BLaER1 (cell line): ENCODE measurements around the gene SIGLEC11.
A peak's percentile ranks its signal among the peaks of the same experiment; 100 is the strongest.
"Not testable (repeated sequence)": the region's sequence is repeated elsewhere in the genome, so short reads cannot be mapped to it uniquely, and the experiment has no call there.

Source experiments
- H3K27ac ChIP-seq: shearing (Covaris generic); formaldehyde crosslinking; 2 replicates; pipeline ENCODE4 v1.8.1; 2022
- H3K27me3 ChIP-seq: shearing (Covaris generic); formaldehyde crosslinking; 2 replicates; pipeline ENCODE4 v1.8.1; 2022
- H3K36me3 ChIP-seq: shearing (Covaris generic); formaldehyde crosslinking; 2 replicates; pipeline ENCODE4 v1.8.1; 2022
- H3K4me1 ChIP-seq: shearing (Covaris generic); formaldehyde crosslinking; 2 replicates; pipeline ENCODE4 v1.8.1; 2022
- H3K4me2 ChIP-seq: shearing (Covaris generic); formaldehyde crosslinking; 2 replicates; pipeline ENCODE4 v1.8.1; 2022
- H3K4me3 ChIP-seq: shearing (Covaris generic); formaldehyde crosslinking; 2 replicates; pipeline ENCODE4 v1.8.1; 2022
- H3K9ac ChIP-seq: shearing (Covaris generic); formaldehyde crosslinking; 2 replicates; pipeline ENCODE4 v1.8.1; 2022
- H3K9me3 ChIP-seq: shearing (Covaris generic); formaldehyde crosslinking; 2 replicates; pipeline ENCODE4 v1.8.1; 2022
- H4K20me1 ChIP-seq: shearing (Covaris generic); formaldehyde crosslinking; 2 replicates; pipeline ENCODE4 v1.8.1; 2022
- Cebpa-rat ChIP-seq: shearing (Covaris generic); IDR thresholded peaks from 2 replicates; pipeline ENCODE4 v1.8.1; 2022

The SIGLEC11 gene

DNA sequence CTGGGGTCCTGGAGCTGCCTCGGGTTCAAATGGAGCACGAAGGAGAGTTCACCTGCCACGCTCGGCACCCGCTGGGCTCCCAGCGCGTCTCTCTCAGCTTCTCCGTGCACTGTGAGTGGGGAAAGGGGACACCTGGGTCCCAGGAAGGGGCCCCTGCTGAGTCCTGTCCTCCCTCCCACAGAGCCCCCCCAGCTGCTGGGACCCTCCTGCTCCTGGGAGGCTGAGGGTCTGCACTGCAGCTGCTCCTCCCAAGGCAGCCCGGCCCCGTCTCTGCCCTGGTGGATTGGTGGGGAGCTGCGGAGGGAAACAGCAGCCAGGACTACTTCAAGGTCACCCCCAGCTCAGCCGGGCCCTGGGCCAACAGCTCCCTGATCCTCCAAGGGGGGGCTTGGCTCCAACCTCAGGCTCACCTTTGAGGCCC lies 11.0 kb upstream of the SIGLEC11 start:
- no peak overlapping the region for H3K4me2 ChIP-seq
- H4K20me1 ChIP-seq, result no peaks in the 10 kb centered on the region
- H3K9me3 ChIP-seq, result no peaks in the 10 kb centered on the region
- H3K27me3 ChIP-seq, result no peaks in the 10 kb centered on the region
- TF ChIP-seq Cebpa-rat, result no peak
- H3K36me3 ChIP-seq, result peaks cover 22% of the 10 kb centered on the region
- no peak overlapping the region for H3K9ac ChIP-seq
- no peak overlapping the region for H3K4me3 ChIP-seq
- peaks cover 5% of the 10 kb centered on the region for H3K4me1 ChIP-seq
- no peak overlapping the region for H3K27ac ChIP-seq

DNA sequence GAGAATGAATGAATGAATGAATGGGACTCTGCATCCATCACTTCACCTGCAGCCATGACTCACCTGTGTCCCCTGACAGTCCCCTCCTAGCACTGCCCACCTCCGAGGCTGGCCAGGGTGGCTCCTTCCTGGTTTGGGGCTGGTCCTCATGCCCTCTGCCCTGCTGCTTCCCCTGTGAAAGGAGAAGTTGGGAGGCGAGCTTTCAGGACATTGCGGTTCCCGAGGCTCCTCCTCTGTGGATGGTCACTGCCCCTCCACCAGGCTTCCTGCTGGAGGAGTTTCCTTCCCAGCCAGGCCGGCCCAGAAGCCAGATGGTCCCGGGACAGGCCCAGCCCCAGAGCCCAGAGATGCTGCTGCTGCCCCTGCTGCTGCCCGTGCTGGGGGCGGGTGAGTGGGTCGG lies 8.4 kb upstream of the SIGLEC11 start:
- not testable (repeated sequence) for H4K20me1 ChIP-seq, H3K4me2 ChIP-seq

DNA sequence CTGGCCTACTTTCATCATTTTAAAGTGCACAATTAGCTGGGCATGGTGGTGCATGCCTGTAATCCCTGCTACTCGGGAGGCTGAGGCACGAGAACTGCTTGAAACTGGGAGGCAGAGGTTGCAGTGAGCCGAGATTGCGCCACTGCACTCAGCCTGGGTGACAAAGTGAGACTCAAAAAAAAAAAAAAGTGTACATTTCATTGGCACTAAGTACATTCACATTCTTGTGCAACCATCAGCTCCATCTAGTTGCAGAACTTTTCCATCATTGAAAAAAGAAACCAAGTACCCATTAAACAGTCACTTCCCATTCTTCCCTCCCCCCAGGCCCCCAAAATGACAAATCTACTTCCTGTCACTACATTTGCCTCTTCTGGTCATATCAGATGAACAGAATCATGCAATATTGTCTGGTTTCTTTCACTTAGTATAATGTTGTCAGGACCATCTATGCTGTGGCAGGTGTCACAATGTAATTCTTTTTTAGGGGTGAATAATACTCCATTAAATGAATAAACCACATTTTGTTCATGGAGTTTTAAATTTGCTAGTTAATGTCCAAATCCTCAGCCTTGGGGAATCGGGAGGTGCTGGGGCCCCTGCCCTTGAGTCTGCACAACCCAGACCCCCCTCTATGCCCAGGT lies 7.4 kb upstream of the SIGLEC11 start:
- Histone ChIP-seq H3K4me1 (peaks cover 23% of the 10 kb centered on the region), H4K20me1 (no peaks in the 10 kb centered on the region), H3K27me3 (no peaks in the 10 kb centered on the region), H3K9ac (no peak overlapping the region), H3K36me3 (no peaks in the 10 kb centered on the region), H3K4me3 (no peak overlapping the region), H3K4me2 (no peak overlapping the region), H3K9me3 (peaks cover 26% of the 10 kb centered on the region), H3K27ac (no peak overlapping the region)
- TF ChIP-seq Cebpa-rat, result no peak

More for the DNA sequence above, 8.4 kb upstream of the SIGLEC11 start:
- H3K27me3 ChIP-seq, H3K27ac ChIP-seq, H3K36me3 ChIP-seq, H3K4me3 ChIP-seq, H3K9ac ChIP-seq: not testable (repeated sequence)
- Histone ChIP-seq H3K9me3 (peaks cover 18% of the 10 kb centered on the region), H3K4me1 (peaks cover 23% of the 10 kb centered on the region)

DNA sequence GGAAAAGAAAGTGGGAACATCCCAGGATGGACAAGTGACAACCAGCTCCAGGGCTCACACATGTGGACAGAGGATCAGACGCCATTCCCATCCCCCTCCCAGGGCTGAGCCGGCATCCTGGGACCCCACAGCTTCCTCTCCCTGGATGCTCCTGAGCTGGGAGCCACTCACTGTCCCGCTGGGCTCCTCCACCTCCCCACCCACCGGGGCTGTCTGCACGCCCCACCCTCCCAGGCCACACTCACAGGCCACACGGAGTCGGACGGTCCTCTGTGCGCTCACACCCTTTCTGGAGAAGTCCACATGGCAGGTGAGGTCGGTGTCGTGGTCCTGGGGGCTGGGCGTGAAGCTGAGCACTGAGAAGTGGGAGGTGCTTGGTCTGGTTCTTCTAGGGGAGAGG lies 1.1 kb downstream of the SIGLEC11 start:
- H3K4me1 ChIP-seq, H3K36me3 ChIP-seq, H3K27ac ChIP-seq, H4K20me1 ChIP-seq, H3K9ac ChIP-seq, H3K27me3 ChIP-seq, H3K4me3 ChIP-seq, H3K4me2 ChIP-seq: not testable (repeated sequence)
- peaks cover 24% of the 10 kb centered on the region for H3K9me3 ChIP-seq

GRCh38 chr19:49958596-49958995 lies 2.4 kb downstream of the SIGLEC11 start:
- H3K9me3 ChIP-seq, result peaks cover 12% of the 10 kb centered on the region
- not testable (repeated sequence) for H3K4me1 ChIP-seq, H3K4me2 ChIP-seq, H4K20me1 ChIP-seq, H3K27ac ChIP-seq, H3K27me3 ChIP-seq, H3K9ac ChIP-seq, H3K4me3 ChIP-seq, H3K36me3 ChIP-seq

DNA sequence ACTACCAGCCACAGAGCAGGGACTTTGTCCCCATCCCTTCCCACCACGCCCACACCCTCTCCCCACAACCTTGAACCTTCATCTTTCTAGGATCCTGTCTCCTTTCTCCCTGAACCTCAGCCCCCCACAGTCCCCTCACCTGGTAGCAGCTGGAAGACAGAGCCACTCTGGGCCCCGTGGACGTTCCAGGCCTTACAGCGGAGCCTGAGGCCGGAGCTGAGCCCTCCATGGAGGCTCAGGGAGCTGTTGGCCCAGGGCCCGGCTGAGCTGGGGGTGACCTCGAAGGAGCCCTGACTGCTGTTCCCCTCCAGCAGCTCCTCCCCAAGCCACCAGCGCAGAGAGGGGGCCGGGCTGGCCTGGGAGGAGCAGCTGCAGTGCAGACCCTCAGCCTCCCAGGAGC lies 2.8 kb downstream of the SIGLEC11 start:
- H3K4me3 ChIP-seq, H3K27ac ChIP-seq, H3K36me3 ChIP-seq, H3K9ac ChIP-seq, H3K27me3 ChIP-seq, H4K20me1 ChIP-seq, H3K4me2 ChIP-seq, H3K9me3 ChIP-seq: not testable (repeated sequence)
- H3K4me1 ChIP-seq, result peaks cover 14% of the 10 kb centered on the region

GRCh38 chr19:49957262-49957915 lies 3.6 kb downstream of the SIGLEC11 start:
- Histone ChIP-seq H3K27ac (no peak overlapping the region), H4K20me1 (no peaks in the 10 kb centered on the region), H3K4me3 (no peak overlapping the region), H3K27me3 (no peaks in the 10 kb centered on the region), H3K36me3 (no peaks in the 10 kb centered on the region), H3K4me1 (peaks cover 20% of the 10 kb centered on the region), H3K4me2 (no peak overlapping the region), H3K9me3 (peaks cover 15% of the 10 kb centered on the region), H3K9ac (no peak overlapping the region)
- TF ChIP-seq Cebpa-rat, result no peak

DNA sequence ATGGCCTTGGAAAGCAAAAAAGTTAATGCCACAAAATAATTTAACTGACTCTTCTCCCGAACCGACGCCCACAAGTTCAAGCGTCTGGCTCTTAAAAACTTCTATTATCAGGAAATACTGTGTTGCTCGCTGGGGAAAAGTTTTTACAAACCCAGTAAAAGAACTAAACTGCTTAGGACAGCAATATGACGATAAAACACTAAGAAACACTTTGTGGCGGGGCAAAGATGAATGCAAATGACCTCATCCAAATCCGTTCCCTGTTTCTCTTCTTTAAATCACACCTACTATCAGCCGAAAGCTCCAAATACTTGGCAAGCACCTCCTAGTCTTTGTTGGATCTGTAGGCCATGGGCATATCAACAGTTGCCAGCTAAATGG lies 4.9 kb downstream of the SIGLEC11 start:
- H3K36me3 ChIP-seq, result no peaks in the 10 kb centered on the region

DNA sequence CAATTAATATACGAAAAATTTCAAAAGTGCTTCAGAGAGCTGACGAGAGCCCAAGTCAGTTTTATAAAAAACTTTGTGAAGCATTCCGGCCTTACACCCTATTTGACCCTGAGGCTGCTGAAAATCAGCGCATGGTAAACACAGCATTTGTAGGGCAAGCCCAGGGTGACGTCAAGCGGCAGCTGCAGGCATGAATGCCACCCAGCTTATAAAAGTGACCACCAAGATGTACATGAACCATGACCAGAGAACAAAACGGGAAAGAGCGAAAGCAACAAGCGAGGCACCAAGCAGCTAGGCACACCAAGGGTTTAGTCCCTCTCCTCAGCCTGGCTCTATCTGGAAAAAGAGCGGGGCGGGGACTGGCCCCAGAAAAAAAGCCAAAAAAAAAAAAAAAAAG lies 6.0 kb downstream of the SIGLEC11 start:
- Histone ChIP-seq H3K9me3 (peaks cover 17% of the 10 kb centered on the region), H4K20me1 (no peaks in the 10 kb centered on the region), H3K4me1 (peaks cover 34% of the 10 kb centered on the region), H3K36me3 (no peaks in the 10 kb centered on the region), H3K9ac (no peak overlapping the region), H3K4me2 (no peak overlapping the region), H3K4me3 (no peak overlapping the region), H3K27me3 (no peaks in the 10 kb centered on the region), H3K27ac (no peak overlapping the region)
- TF ChIP-seq Cebpa-rat, result no peak

More for the DNA sequence above, 4.9 kb downstream of the SIGLEC11 start:
- Histone ChIP-seq H3K9me3 (peaks cover 17% of the 10 kb centered on the region), H3K9ac (no peak overlapping the region), H3K27me3 (no peaks in the 10 kb centered on the region), H3K4me3 (no peak overlapping the region), H3K27ac (no peak overlapping the region), H3K4me1 (peaks cover 29% of the 10 kb centered on the region), H3K4me2 (no peak overlapping the region), H4K20me1 (no peaks in the 10 kb centered on the region)
- TF ChIP-seq Cebpa-rat, result no peak

DNA sequence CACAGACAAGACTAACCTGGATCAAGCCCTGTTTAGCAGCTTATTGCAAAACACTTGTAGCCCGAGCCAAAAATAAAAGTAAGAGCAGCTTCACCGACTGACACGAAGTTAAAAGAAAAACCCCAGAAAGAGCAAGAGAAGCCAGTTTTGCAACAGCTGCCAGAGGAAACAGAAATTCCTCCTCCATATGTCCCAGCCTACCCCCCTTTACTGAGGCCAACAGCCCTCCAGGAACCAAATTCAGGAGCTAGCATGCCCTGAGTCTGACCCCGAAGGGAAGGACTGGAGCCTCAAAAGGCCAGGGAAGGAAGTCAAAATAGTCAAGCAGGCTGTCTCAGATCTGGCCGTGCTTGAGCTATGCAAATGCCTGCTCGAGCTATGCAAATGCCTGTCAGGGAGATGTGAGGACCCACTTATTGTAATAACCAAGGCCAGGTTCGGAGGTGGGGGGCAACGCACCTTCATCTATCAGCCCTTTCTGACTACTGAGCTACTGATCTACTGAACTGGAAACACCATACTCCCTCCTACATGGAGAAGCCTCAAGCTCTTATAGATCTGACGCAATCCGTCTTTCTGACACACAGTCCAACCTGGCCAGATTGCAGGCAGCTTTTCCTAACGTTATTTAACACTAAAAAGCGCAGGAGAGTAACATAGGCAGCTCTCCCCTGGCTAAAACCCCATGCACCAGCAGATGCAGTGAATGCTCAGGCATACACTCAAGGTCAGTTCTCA lies 6.7 kb downstream of the SIGLEC11 start:
- Histone ChIP-seq H4K20me1 (no peaks in the 10 kb centered on the region), H3K27ac (no peak overlapping the region), H3K27me3 (no peaks in the 10 kb centered on the region), H3K4me1 (peaks cover 34% of the 10 kb centered on the region), H3K4me3 (no peak overlapping the region), H3K9ac (no peak overlapping the region), H3K36me3 (no peaks in the 10 kb centered on the region), H3K9me3 (peaks cover 17% of the 10 kb centered on the region), H3K4me2 (peak overlapping the region; percentile 48)
- TF ChIP-seq Cebpa-rat, result no peak
